Mesenteric fat pad (tissue), 1 donor: ENCODE data around the gene PTPRF. TPM values are rescaled to one million over a fixed set of nuclear protein-coding genes. Genes with fewer than 3 reads are reported as not detected.
A peak's percentile ranks its signal among the peaks of the same experiment; 100 is the strongest.

Experiments used
- DNase-seq: peaks from one replicate; pipeline ENCODE4 v3.0.0-alpha.2; 2020; ENCODE audit warnings: low spot score
- total RNA-seq: library from RNA; stranded (reverse); fragmentation: NEBNext Ultra II Directional; extraction: Animal tissue kit (Norgen Biotek cat#: 25700); gene quantifications from one replicate; pipeline ENCODE4 v1.2.1, GENCODE V29; 2021
- donor health status: DM: yes; HTN: yes; CAD: no.

PTPRF gene
- total RNA-seq, 1 donor from 2014 or later, result 270 TPM

GRCh38 chr1:43512681-43513080 is 18.0 kb upstream of the PTPRF start:
- no peak for DNase-seq

- DNase-seq, result no peak
Observed at GRCh38 chr1:43513471-43514173, 17.1 kb upstream of the PTPRF start.

- DNase-seq, result peak; percentile 2
Observed at GRCh38 chr1:43518935-43519686, 11.6 kb upstream of the PTPRF start.

- peak; percentile 45 for DNase-seq
Observed at GRCh38 chr1:43520100-43520778, 10.4 kb upstream of the PTPRF start.

- no peak for DNase-seq
Observed at GRCh38 chr1:43521078-43521477, 9.6 kb upstream of the PTPRF start.

GRCh38 chr1:43521756-43522155 is 8.9 kb upstream of the PTPRF start:
- no peak for DNase-seq

GRCh38 chr1:43522431-43522775 is 8.3 kb upstream of the PTPRF start:
- DNase-seq, result no peak

GRCh38 chr1:43522776-43523480 is 7.8 kb upstream of the PTPRF start:
- no peak for DNase-seq

GRCh38 chr1:43524804-43525203 is 5.9 kb upstream of the PTPRF start:
- no peak for DNase-seq

GRCh38 chr1:43526002-43526401 is 4.7 kb upstream of the PTPRF start:
- DNase-seq, result no peak

GRCh38 chr1:43527111-43527878 is 3.4 kb upstream of the PTPRF start:
- DNase-seq, result no peak

GRCh38 chr1:43529206-43529731 is 1.4 kb upstream of the PTPRF start:
- no peak for DNase-seq

GRCh38 chr1:43531107-43531905 is 623 bp downstream of the PTPRF start:
- no peak for DNase-seq

- no peak for DNase-seq
Observed at GRCh38 chr1:43531906-43532584, 1.4 kb downstream of the PTPRF start.

GRCh38 chr1:43532716-43533115 is 2.0 kb downstream of the PTPRF start:
- DNase-seq, result no peak

GRCh38 chr1:43533584-43533983 is 2.9 kb downstream of the PTPRF start:
- no peak for DNase-seq

GRCh38 chr1:43534256-43534655 is 3.6 kb downstream of the PTPRF start:
- no peak for DNase-seq

- no peak for DNase-seq
Observed at GRCh38 chr1:43536196-43536863, 5.6 kb downstream of the PTPRF start.
